ENCODE results near the gene CHCHD10. TPM values are rescaled to one million over a fixed set of nuclear protein-coding genes. Genes with fewer than 3 reads are reported as not detected.
A peak's percentile ranks its signal among the peaks of the same experiment; 100 is the strongest.

CHCHD10 gene
- total RNA-seq, 1 donor from 2014 or later, result 3.7 TPM

DNA sequence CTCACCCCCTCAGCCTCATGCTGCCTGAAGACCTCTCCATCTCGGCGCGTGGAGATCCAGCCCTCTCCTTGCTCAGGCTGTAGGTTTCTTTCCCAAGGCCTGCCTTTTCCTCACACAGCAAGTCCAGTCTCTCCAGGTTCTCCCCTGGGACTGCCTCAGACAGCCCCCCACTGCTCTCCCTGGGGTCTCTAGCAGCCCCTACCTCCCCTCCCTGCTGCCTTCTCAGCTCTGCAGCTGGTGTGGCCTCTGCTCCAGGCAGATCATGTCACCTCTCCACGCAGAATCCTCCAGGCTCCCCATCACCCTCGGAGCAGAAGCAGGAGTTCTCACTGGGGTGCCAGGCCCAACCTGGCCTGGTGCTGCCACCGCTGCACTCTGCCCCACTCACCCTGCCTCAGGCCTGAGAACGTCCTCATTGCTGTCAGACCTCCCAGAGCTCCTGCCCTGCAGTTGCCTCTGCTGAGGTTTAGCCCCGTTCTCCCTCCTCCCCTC lies 34.2 kb upstream of the CHCHD10 start:
- no peaks in the 10 kb centered on the region for H3K4me1 ChIP-seq (ENCODE audit: control insufficient read depth in 3 of 3, insufficient read depth in 3 of 3, low read length in 3 of 3)
- no peak overlapping the region for H3K9ac ChIP-seq (ENCODE audit: low read depth in 1 of 3, low read length in 3 of 3)
- H3K36me3 ChIP-seq (ENCODE audit: control insufficient read depth in 3 of 3, insufficient read depth in 3 of 3, low read length in 3 of 3), result peaks cover 60 to 64% (median 61%) of the 10 kb centered on the region in 3 donors
- H3K27me3 ChIP-seq (ENCODE audit: control insufficient read depth in 3 of 3, insufficient read depth in 3 of 3, low read length in 3 of 3), result no peaks in the 10 kb centered on the region
- no peaks in the 10 kb centered on the region for H3K9me3 ChIP-seq (ENCODE audit: control insufficient read depth in 3 of 3, low read length in 3 of 3)
- H3K27ac ChIP-seq (ENCODE audit: low read depth, low read length), result no peak overlapping the region
- H3K4me3 ChIP-seq (ENCODE audit: low read length in 3 of 3), result no peak overlapping the region

DNA sequence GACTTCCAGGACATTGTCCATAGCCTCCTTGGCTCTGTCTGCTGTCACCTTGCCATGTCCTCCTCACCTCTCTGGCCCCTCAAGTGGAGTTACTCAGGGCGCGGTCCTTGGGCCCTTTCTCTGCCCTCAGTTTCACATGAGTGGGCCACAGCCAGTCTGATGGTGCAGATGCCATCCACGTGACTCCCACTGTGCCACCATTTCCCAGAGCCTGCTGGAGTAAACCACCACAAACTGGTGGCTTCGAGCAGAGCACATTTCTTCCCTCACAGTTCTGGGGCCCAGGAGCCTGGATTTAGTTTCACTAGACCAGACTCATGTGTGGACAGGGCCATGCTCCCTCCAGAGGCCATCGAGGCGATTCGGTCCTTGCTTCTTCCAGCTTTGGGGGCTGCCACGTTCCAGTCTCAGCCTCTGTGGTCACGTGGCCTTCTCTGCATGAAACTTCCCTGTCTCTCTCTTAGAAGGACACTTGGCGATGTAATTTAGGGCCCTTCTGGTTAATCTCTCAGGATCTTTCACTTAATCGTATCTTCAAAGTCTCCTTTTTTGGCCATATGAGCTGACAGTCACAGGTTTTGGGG lies 33.6 kb upstream of the CHCHD10 start:
- Histone ChIP-seq H3K9ac (ENCODE audit: low read depth in 1 of 3, low read length in 3 of 3) (no peak overlapping the region), H3K27me3 (ENCODE audit: control insufficient read depth in 3 of 3, insufficient read depth in 3 of 3, low read length in 3 of 3) (no peaks in the 10 kb centered on the region), H3K9me3 (ENCODE audit: control insufficient read depth in 3 of 3, low read length in 3 of 3) (no peaks in the 10 kb centered on the region), H3K27ac (ENCODE audit: low read depth, low read length) (no peak overlapping the region), H3K4me1 (ENCODE audit: control insufficient read depth in 3 of 3, insufficient read depth in 3 of 3, low read length in 3 of 3) (peaks cover 0 to 1% (median 0%) of the 10 kb centered on the region in 3 donors), H3K4me3 (ENCODE audit: low read length in 3 of 3) (no peak overlapping the region), H3K36me3 (ENCODE audit: control insufficient read depth in 3 of 3, insufficient read depth in 3 of 3, low read length in 3 of 3) (peaks cover 62 to 66% (median 65%) of the 10 kb centered on the region in 3 donors)

DNA sequence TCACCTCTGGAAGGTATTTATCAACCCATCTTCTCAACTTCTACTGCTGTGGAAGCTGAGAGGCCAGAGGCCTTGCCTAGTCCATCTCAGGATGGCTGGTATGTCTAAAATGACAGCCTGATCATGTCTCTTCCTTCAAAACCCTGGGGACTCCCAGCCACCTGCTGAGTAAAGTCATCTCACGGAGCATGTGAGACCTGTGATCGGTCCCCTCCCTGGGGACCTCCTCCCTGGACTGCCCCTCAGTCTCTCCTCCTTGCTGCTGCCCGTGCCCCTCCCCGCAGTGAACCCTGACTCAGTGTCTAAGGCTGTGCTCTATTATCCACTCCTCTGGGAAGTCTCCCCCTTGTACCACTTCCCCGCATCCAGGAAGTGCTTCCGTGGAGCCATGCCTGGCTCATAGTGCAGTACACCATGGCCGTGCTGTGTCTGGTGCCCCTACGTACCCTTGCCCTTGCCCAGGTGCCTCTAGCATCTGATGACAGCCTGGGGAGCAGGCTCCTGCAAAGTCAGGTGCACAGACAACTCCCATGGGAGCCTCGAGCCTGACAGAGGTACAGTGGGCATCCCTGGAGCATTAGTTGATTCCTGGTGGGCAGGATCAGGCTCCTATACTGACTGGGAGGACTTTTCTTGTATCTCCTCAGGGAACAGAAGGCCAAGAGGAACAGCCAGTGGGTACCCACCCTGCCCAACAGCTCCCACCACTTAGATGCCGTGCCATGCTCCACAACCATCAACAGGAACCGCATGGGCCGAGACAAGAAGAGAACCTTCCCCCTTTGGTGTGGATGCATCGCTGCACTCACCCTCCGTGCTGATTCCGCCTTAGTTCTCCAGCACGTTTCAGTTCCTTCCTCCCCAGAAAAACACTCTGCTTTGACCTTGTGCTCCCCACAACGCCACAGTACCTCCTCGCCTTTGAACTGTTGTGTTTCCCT lies 32.8 kb upstream of the CHCHD10 start:
- Histone ChIP-seq H3K9me3 (ENCODE audit: control insufficient read depth in 3 of 3, low read length in 3 of 3) (no peaks in the 10 kb centered on the region), H3K4me3 (ENCODE audit: low read length in 3 of 3) (no peak overlapping the region), H3K27me3 (ENCODE audit: control insufficient read depth in 3 of 3, insufficient read depth in 3 of 3, low read length in 3 of 3) (no peaks in the 10 kb centered on the region), H3K4me1 (ENCODE audit: control insufficient read depth in 3 of 3, insufficient read depth in 3 of 3, low read length in 3 of 3) (peaks cover 0 to 2% (median 0%) of the 10 kb centered on the region in 3 donors), H3K27ac (ENCODE audit: low read depth, low read length) (no peak overlapping the region), H3K9ac (ENCODE audit: low read depth in 1 of 3, low read length in 3 of 3) (no peak overlapping the region), H3K36me3 (ENCODE audit: control insufficient read depth in 3 of 3, insufficient read depth in 3 of 3, low read length in 3 of 3) (peaks cover 58 to 65% (median 58%) of the 10 kb centered on the region in 3 donors)

DNA sequence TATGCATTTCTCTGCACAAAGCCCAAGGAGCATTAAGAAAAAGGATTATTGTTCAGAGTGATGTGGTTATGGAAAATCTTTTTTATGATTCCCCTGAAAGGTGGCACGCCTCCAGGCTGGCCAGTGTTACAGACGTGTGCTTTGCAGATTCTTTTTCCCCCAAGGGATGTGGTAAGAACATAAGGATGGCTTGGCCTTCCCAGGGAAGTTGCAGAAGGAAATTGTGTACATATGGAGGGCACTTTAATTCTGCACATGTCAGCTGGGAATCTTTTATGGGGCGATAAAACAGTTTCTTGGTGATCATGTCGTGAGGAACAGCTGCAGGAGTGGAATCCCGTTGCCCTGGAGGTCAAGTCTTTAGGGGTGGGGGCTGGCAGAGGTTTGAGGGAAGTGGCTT lies 28.7 kb upstream of the CHCHD10 start:
- Histone ChIP-seq H3K36me3 (ENCODE audit: control insufficient read depth in 3 of 3, insufficient read depth in 3 of 3, low read length in 3 of 3) (peaks cover 55 to 59% (median 57%) of the 10 kb centered on the region in 3 donors), H3K9ac (ENCODE audit: low read depth in 1 of 3, low read length in 3 of 3) (no peak overlapping the region), H3K27ac (ENCODE audit: low read depth, low read length) (no peak overlapping the region), H3K4me1 (ENCODE audit: control insufficient read depth in 3 of 3, insufficient read depth in 3 of 3, low read length in 3 of 3) (peaks cover 0 to 3% (median 2%) of the 10 kb centered on the region in 3 donors), H3K4me3 (ENCODE audit: low read length in 3 of 3) (no peak overlapping the region), H3K27me3 (ENCODE audit: control insufficient read depth in 3 of 3, insufficient read depth in 3 of 3, low read length in 3 of 3) (no peaks in the 10 kb centered on the region), H3K9me3 (ENCODE audit: control insufficient read depth in 3 of 3, low read length in 3 of 3) (no peaks in the 10 kb centered on the region)

DNA sequence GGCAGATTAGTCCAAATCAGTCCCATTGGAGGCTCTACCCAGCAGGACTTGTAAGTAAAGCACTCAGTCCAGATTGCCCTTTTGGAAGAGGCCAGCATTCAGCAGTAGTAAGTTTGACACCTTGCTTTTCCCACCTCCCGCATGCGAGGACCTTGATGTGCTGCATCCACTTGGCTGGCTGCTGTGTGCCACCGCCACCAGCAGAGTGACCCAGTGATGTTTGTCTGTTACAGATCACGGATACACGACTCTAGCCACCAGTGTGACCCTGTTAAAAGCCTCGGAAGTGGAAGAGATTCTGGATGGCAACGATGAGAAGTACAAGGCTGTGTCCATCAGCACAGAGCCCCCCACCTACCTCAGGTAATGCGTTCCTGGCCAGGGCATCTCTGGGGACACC lies 25.6 kb upstream of the CHCHD10 start:
- H3K9ac ChIP-seq (ENCODE audit: low read depth in 1 of 3, low read length in 3 of 3), result no peak overlapping the region
- H3K4me1 ChIP-seq (ENCODE audit: control insufficient read depth in 3 of 3, insufficient read depth in 3 of 3, low read length in 3 of 3), result peaks cover 14 to 28% (median 23%) of the 10 kb centered on the region in 3 donors
- H3K9me3 ChIP-seq (ENCODE audit: control insufficient read depth in 3 of 3, low read length in 3 of 3), result no peaks in the 10 kb centered on the region
- no peak overlapping the region for H3K27ac ChIP-seq (ENCODE audit: low read depth, low read length)
- H3K27me3 ChIP-seq (ENCODE audit: control insufficient read depth in 3 of 3, insufficient read depth in 3 of 3, low read length in 3 of 3), result no peaks in the 10 kb centered on the region
- H3K4me3 ChIP-seq (ENCODE audit: low read length in 3 of 3), result no peak overlapping the region
- H3K36me3 ChIP-seq (ENCODE audit: control insufficient read depth in 3 of 3, insufficient read depth in 3 of 3, low read length in 3 of 3), result peaks cover 37 to 46% (median 40%) of the 10 kb centered on the region in 3 donors

DNA sequence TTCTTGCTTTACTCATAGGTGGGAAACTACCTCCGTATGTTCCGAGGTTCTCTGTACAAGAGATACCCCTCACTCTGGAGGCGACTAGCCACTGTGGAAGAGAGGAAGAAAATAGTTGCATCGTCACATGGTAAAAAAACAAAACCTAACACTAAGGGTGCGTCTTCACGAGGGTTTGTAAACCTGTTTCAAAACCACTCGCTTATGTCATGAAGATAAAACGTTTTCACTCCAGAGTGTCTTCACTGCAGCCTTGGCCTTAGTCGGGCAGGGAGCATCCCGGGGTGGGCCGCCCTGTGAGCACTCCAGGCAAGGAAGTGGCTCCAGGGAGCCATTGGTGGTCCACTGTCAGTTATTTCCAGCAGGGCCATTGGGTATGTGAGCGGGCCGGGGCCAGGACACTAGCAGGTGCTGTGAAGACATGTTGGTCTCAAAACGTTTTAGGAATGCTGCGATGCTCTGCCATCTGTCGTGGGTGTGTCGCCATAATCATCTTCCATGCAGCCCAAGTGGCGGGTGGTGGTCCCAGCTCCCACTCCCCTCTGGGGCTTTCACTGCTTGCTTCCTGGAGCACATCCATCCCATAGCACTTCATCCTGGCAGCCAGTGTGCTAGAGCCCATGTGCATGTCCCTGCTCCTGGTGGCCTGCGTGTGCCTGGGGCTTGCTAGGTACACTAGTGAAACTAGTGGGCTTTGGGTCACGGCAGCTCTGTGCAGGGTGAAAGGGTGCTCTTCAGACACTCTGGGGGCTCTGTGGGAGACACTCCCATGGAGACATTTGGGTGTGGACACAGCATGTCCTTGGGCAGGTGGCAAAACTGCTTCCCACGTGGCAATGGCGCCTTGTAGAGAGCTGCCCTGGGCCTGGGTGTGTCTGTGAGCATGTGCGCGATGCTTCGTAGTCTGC lies 24.2 kb upstream of the CHCHD10 start:
- Histone ChIP-seq H3K9me3 (ENCODE audit: control insufficient read depth in 3 of 3, low read length in 3 of 3) (no peaks in the 10 kb centered on the region), H3K27ac (ENCODE audit: low read depth, low read length) (peak overlapping the region; percentile 2), H3K36me3 (ENCODE audit: control insufficient read depth in 3 of 3, insufficient read depth in 3 of 3, low read length in 3 of 3) (peaks cover 30 to 37% (median 36%) of the 10 kb centered on the region in 3 donors), H3K4me1 (ENCODE audit: control insufficient read depth in 3 of 3, insufficient read depth in 3 of 3, low read length in 3 of 3) (peaks cover 24 to 36% (median 34%) of the 10 kb centered on the region in 3 donors), H3K4me3 (ENCODE audit: low read length in 3 of 3) (no peak overlapping the region), H3K9ac (ENCODE audit: low read depth in 1 of 3, low read length in 3 of 3) (peak overlapping the region in 1 of 3 donors; percentile 45), H3K27me3 (ENCODE audit: control insufficient read depth in 3 of 3, insufficient read depth in 3 of 3, low read length in 3 of 3) (no peaks in the 10 kb centered on the region)

DNA sequence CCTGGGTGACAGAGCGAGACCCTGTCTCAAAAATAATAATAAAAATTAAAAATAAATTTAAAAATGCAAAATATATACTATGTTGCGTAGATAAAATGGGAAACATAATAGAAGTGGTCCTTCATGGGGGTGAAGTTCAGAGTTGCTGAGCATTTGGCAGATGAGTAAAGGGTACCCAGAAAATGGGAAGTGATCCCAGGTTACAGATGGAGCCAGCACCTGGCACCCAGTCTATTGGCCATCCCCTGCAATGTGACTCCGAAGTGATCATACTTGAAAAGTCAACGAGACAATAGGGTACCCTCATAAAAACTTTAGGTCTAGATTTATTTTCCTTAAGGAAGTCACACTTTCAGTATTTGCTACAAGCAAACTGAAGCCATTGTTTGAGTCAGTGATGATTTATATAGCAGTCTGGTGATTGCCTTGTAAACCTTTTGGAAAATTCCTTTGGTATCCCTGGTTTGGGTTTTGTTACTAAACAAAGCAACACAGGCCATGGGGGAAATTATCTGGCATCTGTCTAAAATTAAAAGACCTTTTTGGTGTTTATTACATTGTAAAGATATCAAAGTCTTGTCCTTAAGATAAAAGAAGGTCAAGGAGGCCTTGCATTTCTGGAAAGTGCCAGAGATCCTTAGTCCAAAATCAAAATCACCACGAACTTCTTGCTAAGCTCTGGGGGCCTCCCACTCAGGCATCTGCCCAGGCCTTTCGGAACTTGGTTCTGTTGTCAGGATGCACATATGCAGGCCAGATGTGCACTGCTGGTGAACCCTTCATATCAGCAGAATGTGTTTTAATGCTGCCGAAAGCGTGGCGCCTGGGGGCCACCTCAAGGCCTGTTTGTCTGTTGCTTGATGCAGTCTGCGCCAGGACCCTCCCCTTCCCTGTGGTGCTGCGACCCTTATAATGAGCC lies 23.3 kb upstream of the CHCHD10 start:
- Histone ChIP-seq H3K27ac (ENCODE audit: low read depth, low read length) (peak overlapping the region; percentile 2), H3K9me3 (ENCODE audit: control insufficient read depth in 3 of 3, low read length in 3 of 3) (no peaks in the 10 kb centered on the region), H3K27me3 (ENCODE audit: control insufficient read depth in 3 of 3, insufficient read depth in 3 of 3, low read length in 3 of 3) (no peaks in the 10 kb centered on the region), H3K4me1 (ENCODE audit: control insufficient read depth in 3 of 3, insufficient read depth in 3 of 3, low read length in 3 of 3) (peaks cover 30 to 42% (median 37%) of the 10 kb centered on the region in 3 donors), H3K4me3 (ENCODE audit: low read length in 3 of 3) (no peak overlapping the region), H3K9ac (ENCODE audit: low read depth in 1 of 3, low read length in 3 of 3) (peak overlapping the region in 1 of 3 donors; percentile 25), H3K36me3 (ENCODE audit: control insufficient read depth in 3 of 3, insufficient read depth in 3 of 3, low read length in 3 of 3) (peaks cover 24 to 34% (median 30%) of the 10 kb centered on the region in 3 donors)

DNA sequence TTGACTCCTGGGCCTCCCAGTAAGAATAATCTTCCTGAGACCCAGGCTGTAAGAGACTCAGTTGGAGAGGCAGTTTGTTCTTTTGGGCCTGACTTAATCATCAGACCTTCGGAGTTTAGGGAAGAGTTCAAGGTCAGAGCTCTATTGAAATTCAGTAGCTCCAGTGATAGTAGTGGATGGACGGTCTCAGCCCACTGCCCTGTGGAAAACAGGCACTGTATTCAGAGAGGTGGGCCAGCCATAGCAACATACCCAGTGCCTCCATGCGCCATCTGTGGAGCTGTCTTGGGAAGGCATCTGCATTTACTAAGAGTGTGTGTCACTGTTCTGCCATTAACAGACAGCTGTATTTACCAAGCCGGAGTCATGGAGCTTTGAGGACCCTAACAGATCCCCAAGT lies 21.9 kb upstream of the CHCHD10 start:
- Histone ChIP-seq H3K4me1 (ENCODE audit: control insufficient read depth in 3 of 3, insufficient read depth in 3 of 3, low read length in 3 of 3) (peaks cover 31 to 49% (median 42%) of the 10 kb centered on the region in 3 donors), H3K27ac (ENCODE audit: low read depth, low read length) (peak overlapping the region; percentile 26), H3K9ac (ENCODE audit: low read depth in 1 of 3, low read length in 3 of 3) (peak overlapping the region in 1 of 3 donors; percentile 50), H3K4me3 (ENCODE audit: low read length in 3 of 3) (no peak overlapping the region), H3K36me3 (ENCODE audit: control insufficient read depth in 3 of 3, insufficient read depth in 3 of 3, low read length in 3 of 3) (peaks cover 18 to 27% (median 24%) of the 10 kb centered on the region in 3 donors), H3K9me3 (ENCODE audit: control insufficient read depth in 3 of 3, low read length in 3 of 3) (no peaks in the 10 kb centered on the region), H3K27me3 (ENCODE audit: control insufficient read depth in 3 of 3, insufficient read depth in 3 of 3, low read length in 3 of 3) (no peaks in the 10 kb centered on the region)

Data from skeletal muscle tissue (tissue), 4 donors.